H54 (cell line): ENCODE measurements around the gene CTXN1.
A peak's percentile ranks its signal among the peaks of the same experiment; 100 is the strongest.
"Not testable (repeated sequence)": the region's sequence is repeated elsewhere in the genome, so short reads cannot be mapped to it uniquely, and the experiment has no call there.

Experiments
- DNase-seq: peaks from one replicate; pipeline ENCODE4 v3.0.0; 2011; ENCODE audit warnings: low spot score, mixed read lengths; ENCODE audit not compliant: insufficient read length
- FAIRE-seq: peaks from 3 replicates; lab custom pipeline; 2011; peaks lifted over from hg19 to GRCh38; lab: Jason Lieb, UNC
- POLR2A ChIP-seq: IDR thresholded peaks from 2 replicates; pipeline ENCODE4 v1.6.1; 2011; ENCODE audit warnings: low read depth, mild to moderate bottlenecking, low read length

The CTXN1 gene

DNA sequence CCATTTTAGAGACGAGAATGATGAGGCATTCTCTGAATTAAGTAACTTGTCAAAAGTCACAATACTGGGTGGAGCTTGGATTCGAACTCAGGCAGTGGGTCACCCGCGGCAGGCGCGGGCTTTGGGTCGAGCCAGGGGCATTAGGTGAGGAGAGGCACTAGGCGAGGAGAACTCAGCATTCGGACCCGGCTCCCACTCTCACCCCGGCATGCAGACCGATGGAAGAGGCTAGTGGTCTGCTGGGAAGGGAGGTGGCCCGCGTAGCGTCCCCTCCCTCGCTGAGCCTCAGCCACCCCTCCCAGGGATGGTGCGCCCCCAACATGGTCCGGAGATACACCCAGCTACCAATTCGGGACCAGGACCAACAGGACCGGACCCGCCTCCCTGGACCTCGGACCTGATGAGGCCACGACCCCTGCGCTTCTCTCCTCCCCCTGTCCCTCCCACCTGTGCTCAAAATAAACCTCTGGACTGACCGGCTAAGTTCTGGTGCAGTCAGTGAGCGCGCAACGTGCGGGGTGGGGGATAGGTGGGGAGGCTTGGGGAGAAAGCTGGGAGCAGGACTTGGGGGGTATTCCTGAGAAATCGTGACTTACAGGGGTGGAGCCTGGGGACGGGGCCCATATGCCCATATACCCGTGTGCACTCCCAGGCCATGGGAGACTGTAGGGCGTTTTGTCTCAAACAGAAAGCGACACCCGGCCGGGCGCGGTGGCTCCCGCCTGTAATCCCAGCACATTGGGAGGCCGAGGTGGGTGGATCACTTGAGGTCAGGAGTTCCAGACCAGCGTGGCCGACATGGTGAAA, 7.1 kb downstream of the CTXN1 start:
- DNase-seq: no peak
- no peak for FAIRE-seq
- no peak for TF ChIP-seq POLR2A

DNA sequence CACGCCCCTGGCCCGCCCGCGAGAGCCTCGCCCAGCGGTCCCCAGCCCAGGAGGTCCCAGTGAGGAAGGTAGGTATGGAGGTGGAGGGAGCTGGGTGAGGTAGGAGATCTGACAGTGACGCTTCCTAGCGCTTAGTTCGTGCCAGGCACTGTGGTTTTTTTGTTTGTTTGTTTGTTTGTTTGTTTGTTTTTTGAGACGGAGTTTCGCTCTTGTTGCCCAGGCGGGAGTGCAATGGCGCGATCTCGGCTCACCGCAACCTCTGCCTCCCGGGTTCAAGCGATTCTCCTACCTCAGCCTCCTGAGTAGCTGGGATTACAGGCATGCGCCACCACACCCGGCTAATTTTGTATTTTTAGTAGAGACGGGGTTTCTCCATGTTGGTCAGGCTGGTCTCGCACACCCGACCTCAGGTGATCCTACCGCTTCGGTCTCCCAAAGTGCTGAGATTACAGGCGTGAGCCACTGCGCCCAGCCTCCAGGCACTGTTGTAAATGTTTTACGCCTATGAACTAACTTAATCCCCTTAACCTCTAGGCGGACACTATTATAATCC, 7.8 kb downstream of the CTXN1 start:
- DNase-seq, FAIRE-seq: not testable (repeated sequence)

DNA sequence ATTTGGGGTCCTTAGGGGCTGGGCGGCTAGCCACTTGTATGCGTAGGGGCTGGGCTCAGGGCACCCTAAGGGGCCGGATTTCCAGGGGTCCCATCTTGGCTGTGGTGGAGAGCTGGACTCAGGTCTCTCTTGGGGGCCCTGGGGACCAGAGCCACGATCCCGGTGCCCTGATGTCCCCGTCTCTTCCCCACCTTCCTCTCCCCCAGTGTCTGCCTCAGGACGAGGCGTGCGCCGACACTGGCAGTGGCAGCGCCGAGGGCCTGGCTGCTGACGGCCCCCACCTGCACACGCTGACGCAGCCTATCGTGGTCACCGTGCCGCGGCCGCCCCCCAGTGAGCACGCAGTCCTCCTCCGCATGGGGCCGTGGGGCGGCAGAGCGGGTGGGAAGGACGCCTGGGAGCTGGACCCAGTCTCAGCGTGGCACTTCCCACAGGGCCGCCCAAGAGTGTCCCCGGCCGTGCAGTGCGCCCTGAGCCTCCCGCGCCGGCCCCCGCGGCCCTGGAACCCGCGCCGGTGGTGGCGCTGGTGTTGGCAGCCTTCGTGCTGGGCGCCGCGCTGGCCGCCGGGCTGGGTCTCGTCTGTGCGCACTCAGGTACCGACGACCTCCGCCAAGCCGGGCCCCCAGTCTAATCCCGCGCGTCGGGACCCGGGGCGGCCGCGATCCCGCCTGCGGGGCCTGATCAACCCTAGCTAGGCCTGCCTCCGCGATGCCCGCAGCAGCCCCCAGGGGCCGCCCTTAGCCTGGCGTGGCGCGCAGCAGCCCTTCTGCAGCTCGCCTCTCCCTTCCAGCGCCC, 8.5 kb downstream of the CTXN1 start:
- DNase-seq: no peak
- FAIRE-seq: no peak

DNA sequence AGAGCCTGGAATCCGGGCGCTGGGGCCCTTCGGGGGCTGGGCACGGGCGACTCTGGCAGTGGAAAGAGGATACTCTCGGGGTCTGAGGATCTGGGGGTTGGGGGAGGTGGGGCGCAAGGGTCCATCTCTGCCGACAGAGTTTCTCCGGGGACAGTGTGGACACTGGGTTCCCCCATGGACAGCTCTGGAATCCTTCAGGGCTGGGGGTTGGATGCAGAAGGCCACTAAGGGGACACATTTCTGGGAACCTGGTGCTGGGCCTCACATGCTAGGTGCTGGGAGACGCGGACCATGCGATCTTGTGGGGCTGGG, 9.0 kb downstream of the CTXN1 start:
- TF ChIP-seq POLR2A: 0 out of 2 replicates have a peak, but pooled peaks have one; percentile 0
- FAIRE-seq (no peak), DNase-seq (no peak)

More for the DNA sequence above, 8.5 kb downstream of the CTXN1 start:
- TF ChIP-seq POLR2A: no peak

DNA sequence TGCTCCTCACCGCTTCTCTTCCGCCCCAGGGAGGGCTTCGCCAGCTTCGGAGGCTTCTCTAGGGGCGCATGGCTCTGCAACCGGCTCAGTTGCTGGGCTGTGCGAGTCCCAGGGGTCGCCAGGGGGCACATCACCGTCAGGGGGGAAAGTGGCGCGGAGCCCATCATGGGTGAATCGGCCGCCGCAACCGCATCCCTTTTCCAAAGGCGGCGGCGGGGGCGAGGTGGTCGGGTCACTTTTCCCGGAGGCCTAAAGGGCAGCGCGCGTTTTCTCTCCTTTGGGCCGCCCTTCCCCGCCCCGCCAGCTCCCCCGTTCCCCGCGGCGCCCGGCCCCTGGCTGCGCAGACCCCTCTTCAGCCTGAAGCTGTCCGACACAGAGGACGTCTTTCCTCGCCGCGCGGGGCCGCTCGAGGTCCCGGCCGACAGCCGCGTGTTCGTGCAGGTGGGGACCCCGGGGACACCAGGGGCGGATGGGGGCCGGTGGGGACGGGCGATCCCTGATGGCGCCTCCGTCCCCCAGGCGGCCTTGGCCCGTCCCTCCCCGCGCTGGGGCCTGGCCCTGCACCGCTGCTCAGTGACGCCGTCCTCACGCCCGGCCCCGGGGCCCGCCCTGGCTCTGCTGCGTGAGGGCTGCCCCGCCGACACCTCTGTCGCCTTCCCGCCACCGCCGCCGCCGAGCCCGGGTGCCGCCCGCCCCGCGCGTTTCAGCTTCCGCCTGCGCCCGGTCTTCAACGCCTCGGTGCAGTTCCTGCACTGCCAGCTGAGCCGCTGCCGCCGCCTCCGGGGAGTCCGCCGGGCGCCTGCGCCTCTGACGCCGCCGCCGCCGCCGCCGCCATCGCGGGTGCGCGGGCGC, 9.6 kb downstream of the CTXN1 start:
- DNase-seq (no peak), FAIRE-seq (no peak)
- TF ChIP-seq POLR2A: 0 out of 2 replicates have a peak, but pooled peaks have one; percentile 11

DNA sequence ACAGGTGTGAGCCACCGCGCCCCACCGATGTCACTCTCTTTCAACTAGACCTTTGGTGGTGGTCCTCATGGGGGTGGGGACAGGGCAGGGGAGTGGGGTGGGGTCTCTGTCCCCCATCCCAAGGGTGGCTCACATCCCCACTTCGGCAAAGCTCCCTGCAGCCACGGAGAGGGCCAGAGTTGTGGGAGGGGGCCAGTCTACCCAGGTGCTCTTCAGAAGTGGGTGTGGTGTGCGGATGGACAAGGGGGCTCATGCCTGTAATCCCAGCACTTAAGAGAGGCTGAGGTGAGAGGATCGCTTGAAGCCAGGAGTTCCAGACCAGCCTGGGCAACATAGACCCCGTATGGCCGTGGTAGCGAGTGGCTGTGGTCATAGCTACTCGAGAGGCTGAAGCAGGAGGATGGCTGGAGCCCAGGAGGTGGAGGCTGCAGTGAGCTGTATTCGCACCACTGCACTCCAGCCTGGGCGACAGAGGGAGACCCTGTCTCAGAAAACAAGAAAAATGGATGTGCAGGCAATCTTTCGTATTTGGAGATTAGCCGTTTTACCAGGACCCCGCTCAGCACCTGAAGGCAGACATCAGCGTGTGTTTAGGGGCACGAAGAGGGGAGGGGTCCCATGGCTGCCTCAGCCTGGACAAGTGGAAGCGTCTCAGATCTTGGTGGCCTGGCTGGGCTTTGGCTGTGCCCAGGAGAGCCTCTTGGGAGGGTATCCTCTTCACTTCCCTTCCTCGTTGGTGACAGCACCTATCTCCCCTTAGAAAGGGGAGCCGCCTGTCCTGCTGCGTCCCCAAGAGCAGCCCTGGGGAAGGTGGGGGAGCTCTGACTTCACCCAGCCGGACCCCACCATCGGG, 10.5 kb downstream of the CTXN1 start:
- DNase-seq (no peak), FAIRE-seq (no peak)
- no peak for TF ChIP-seq POLR2A

DNA sequence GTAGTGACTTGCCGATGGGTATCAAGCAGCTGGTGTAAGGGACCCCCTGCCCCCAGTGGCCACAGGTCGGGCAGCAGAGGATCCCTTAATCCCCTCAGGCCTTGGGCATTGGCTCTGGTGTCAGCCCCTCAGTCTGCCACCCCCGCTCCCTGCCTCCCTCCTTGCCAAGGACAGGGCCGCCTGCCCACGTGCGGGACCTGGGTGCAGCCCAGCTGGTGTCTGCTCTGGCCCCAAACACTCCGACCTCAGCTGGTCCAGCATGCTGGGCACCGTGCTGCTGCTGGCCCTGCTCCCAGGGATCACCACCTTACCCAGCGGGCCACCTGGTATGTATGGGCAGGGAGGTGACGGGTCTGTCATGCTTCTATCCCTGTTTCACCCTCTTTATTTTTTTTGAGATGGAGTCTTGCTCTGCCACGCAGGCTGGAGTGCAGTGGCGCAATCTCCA, 11.3 kb downstream of the CTXN1 start, which contains the start of gene TGFBR3L:
TGFBR3L (plus strand) TSS at position 233 of the 448 bp plus-strand sequence.
- TF ChIP-seq POLR2A: no peak
- no peak for FAIRE-seq
- DNase-seq: no peak

DNA sequence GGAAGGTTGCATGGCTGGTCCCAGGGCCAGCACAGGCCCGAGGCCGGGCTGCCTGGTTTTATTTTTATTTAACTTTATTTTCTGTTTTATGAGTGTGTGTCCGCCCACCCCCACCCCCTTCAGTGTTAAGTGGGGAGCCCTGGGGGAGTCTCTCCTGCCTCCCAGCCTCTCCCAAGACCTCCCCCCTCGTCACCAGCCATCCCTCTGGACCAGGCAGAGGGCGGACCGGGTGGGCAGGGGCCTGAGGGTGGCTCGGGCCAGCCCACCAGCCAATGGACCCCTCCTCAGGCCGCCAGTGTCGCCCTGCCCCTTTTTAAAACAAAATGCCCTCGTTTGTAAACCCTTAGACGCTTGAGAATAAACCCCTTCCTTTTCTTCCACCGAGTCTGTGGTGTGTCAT, 11.8 kb downstream of the CTXN1 start:
- TF ChIP-seq POLR2A: no peak
- no peak for FAIRE-seq
- DNase-seq: no peak

DNA sequence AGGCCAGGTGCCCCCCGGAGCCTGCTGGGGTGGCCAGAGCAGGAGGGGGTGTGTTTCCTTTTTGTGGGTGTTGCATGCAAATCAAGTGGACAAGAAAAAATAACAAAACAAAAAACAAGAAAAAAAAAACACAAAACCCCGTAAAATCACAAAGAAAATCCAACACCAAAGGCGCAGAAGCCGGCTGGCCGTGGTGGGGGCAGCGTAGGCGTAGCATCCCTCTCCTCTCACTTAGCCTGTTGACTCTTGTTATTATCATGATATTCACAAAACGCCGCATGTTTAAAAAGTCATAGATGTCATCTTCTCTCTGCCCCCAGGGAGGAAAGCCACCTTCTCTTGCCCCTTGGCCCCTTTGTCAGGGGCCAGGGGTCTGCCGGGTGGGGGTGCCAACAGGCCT, 12.3 kb downstream of the CTXN1 start:
- DNase-seq (no peak), FAIRE-seq (no peak)
- TF ChIP-seq POLR2A: no peak

DNA sequence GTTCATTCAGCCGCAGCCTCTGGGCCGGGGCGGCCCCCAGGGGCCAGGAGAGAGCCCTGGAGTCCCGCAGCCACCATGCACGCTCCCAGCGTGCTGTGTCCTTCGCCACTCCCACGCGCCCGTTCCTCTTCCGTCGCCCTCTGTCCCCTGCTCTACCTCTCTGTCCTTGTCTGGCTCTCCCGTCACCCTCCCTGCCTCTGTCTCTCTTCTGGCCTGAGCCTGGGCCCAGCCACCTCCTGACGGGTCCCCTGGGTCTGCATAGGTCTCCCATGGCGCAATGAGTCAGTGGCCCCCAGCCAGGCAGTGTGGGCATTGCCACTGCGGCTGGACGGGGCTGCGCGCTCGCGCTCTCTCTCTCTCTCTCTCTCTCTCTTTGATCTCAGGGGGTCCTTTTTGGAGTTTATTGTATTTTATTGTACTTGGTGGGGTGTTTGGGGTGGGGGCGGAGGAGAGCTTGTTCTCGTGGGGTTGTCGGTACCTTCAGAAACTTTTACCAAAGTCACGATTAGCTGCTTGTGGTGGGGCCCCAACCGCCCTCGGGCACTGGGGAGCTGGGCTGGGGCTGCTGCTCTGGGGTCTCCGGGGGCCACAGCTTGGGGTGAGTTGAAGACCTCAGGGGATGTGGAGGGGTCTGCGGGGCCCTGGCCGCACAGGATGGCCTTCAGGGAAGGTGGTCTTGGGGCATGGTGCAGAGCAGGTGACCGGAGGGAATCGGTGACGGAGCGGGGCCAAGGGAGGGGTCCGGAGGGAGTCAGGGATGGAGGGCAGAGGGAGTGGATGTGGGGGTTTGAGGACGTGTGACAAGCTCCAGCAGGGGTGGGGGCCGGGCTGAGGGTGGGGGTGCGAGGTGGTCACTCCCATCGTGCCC, 13.0 kb downstream of the CTXN1 start:
- DNase-seq: no peak
- TF ChIP-seq POLR2A: no peak
- no peak for FAIRE-seq

DNA sequence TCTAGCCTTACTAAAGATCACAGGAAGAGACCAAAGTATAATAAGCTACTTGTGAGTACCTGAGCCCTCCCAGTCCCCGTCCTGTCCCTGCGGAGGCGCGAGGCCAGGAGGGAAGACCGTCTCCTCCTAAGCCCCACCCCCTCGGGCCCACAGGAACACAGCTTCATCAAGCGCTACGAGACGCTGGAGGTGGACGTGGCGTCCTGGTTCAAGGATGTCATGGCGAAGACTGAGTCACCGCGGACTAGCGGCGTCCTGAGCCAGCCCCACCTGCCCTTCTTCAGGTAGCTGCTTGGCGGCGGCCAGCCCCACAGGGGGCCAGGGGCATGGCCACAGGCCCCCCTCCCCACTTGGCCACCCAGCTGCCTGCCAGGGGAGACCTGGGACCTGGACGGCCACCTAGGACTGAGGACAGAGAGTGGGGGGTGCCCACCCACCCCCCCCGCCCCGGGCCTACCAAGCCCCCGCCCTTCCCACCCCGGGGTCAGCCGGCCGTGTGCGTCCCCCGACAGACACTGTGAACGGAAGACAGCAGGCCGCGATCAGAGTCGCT, 13.7 kb downstream of the CTXN1 start:
- no peak for TF ChIP-seq POLR2A
- DNase-seq (no peak), FAIRE-seq (no peak)
